ENCODE data around the gene FIGN. TPM values are rescaled to one million over a fixed set of nuclear protein-coding genes. Genes with fewer than 3 reads are reported as not detected.

FIGN gene
- total and polyA plus RNA-seq, 9 of the 15 experiments (the other 6 are each of a cell fraction or from before 2014, with no cell fraction given): 0.02 TPM; not detected in 8

GRCh38 chr2:163771596-163771995 lies 35.8 kb upstream of the FIGN start:
- Histone ChIP-seq H4K20me1 (replicated peaks; ENCODE audit: control insufficient read depth, insufficient read depth, low read length) (no peaks in the 10 kb centered on the region), H3K9me3 (replicated peaks; ENCODE audit: control insufficient read depth, insufficient read depth, low read depth, low read length) (no peaks in the 10 kb centered on the region), H3K4me2 (ENCODE audit: insufficient read depth, low read length) (no peak overlapping the region), H2AFZ (ENCODE audit: low read depth, low read length) (no peak overlapping the region), H3K9ac (ENCODE audit: insufficient read depth in 1 of 2, low read depth in 2 of 2, low read length in 2 of 2) (no peak overlapping the region), H3K9me1 (ENCODE audit: control insufficient read depth, insufficient read depth, low read length) (no peaks in the 10 kb centered on the region), H3K27me3 (ENCODE audit: control insufficient read depth in 2 of 2, insufficient read depth in 2 of 2, low read length in 2 of 2) (no peaks in the 10 kb centered on the region), H3K4me1 (replicated peaks in 1 of 2; ENCODE audit: control insufficient read depth in 2 of 2, insufficient read depth in 2 of 2, low read length in 2 of 2) (no peaks in the 10 kb centered on the region), H3K36me3 (ENCODE audit: control insufficient read depth, insufficient read depth, low read length) (no peaks in the 10 kb centered on the region), H3K79me2 (ENCODE audit: control insufficient read depth, insufficient read depth, low read length) (no peaks in the 10 kb centered on the region), H3K4me3 (no peak overlapping the region), H3K27ac (ENCODE audit: extremely low read depth, low read depth, low read length) (no peak overlapping the region)
- ATAC-seq (no peak), FAIRE-seq (no peak), DNase-seq (ENCODE audit: extremely low read depth in 1 of 4, low spot score in 3 of 4) (no peak)
- ChIA-PET POLR2A (no interaction called here), CTCF (ENCODE audit: low intra/inter-chr PET ratio) (no interaction called here)
- in situ Hi-C loops (cut with MboI): no loop called here
- 0% methylated on average over 4 of the region's 4 CpGs for WGBS (ENCODE audit: insufficient coverage, low coverage, missing lambda C conversion rate)
- no TSS peak for BruUV-seq (replicated peaks)
- intact Hi-C loops (cut with micrococcal nuclease): no loop called here
- no peak for TF ChIP-seq GABPB1 (CRISPR knock-in tag; IDR thresholded peaks at IDR 0.05)
- TF ChIP-seq RBBP5 (IDR thresholded peaks at IDR 0.05; ENCODE audit: borderline replicate concordance, insufficient read depth, low read length, poor library complexity, severe bottlenecking): no peak
- TF ChIP-seq, protein P1, sequence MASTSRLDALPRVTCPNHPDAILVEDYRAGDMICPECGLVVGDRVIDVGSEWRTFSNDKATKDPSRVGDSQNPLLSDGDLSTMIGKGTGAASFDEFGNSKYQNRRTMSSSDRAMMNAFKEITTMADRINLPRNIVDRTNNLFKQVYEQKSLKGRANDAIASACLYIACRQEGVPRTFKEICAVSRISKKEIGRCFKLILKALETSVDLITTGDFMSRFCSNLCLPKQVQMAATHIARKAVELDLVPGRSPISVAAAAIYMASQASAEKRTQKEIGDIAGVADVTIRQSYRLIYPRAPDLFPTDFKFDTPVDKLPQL (IDR thresholded peaks at IDR 0.05; ENCODE audit: extremely low read depth, insufficient read length): no peak
- TF ChIP-seq, protein P2, sequence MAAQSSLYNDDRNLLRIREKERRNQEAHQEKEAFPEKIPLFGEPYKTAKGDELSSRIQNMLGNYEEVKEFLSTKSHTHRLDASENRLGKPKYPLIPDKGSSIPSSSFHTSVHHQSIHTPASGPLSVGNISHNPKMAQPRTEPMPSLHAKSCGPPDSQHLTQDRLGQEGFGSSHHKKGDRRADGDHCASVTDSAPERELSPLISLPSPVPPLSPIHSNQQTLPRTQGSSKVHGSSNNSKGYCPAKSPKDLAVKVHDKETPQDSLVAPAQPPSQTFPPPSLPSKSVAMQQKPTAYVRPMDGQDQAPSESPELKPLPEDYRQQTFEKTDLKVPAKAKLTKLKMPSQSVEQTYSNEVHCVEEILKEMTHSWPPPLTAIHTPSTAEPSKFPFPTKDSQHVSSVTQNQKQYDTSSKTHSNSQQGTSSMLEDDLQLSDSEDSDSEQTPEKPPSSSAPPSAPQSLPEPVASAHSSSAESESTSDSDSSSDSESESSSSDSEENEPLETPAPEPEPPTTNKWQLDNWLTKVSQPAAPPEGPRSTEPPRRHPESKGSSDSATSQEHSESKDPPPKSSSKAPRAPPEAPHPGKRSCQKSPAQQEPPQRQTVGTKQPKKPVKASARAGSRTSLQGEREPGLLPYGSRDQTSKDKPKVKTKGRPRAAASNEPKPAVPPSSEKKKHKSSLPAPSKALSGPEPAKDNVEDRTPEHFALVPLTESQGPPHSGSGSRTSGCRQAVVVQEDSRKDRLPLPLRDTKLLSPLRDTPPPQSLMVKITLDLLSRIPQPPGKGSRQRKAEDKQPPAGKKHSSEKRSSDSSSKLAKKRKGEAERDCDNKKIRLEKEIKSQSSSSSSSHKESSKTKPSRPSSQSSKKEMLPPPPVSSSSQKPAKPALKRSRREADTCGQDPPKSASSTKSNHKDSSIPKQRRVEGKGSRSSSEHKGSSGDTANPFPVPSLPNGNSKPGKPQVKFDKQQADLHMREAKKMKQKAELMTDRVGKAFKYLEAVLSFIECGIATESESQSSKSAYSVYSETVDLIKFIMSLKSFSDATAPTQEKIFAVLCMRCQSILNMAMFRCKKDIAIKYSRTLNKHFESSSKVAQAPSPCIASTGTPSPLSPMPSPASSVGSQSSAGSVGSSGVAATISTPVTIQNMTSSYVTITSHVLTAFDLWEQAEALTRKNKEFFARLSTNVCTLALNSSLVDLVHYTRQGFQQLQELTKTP (IDR thresholded peaks at IDR 0.05; ENCODE audit: low read depth in 1 of 2, partially characterized antibody in 2 of 2): no peak
- TF ChIP-seq, protein P3, sequence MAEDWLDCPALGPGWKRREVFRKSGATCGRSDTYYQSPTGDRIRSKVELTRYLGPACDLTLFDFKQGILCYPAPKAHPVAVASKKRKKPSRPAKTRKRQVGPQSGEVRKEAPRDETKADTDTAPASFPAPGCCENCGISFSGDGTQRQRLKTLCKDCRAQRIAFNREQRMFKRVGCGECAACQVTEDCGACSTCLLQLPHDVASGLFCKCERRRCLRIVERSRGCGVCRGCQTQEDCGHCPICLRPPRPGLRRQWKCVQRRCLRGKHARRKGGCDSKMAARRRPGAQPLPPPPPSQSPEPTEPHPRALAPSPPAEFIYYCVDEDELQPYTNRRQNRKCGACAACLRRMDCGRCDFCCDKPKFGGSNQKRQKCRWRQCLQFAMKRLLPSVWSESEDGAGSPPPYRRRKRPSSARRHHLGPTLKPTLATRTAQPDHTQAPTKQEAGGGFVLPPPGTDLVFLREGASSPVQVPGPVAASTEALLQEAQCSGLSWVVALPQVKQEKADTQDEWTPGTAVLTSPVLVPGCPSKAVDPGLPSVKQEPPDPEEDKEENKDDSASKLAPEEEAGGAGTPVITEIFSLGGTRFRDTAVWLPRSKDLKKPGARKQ (CRISPR knock-in tag; IDR thresholded peaks at IDR 0.05): no peak
- no peak for TF ChIP-seq HIVEP1 (CRISPR knock-in tag; IDR thresholded peaks at IDR 0.05)
- TF ChIP-seq RBM39 (optimal IDR thresholded peaks at IDR 0.05; ENCODE audit: low read depth, low read length): no peak
- no peak for TF ChIP-seq CCAR2 (IDR thresholded peaks at IDR 0.05; ENCODE audit: low read depth, low read length)
- TF ChIP-seq ZSCAN32 (CRISPR knock-in tag; IDR thresholded peaks at IDR 0.05): no peak
- TF ChIP-seq ZNF583 (CRISPR knock-in tag; IDR thresholded peaks at IDR 0.05): no peak

Data from K562 (cell line).